DLD1 (cell line): ENCODE results near the gene FOXP1.

Source experiments
- in situ Hi-C: cut with HindIII; loops from 2 replicates; pipeline ENCODE4 v1.10.0; 2017; ENCODE audit warnings: low sequenced_read_pairs

Gene FOXP1

DNA sequence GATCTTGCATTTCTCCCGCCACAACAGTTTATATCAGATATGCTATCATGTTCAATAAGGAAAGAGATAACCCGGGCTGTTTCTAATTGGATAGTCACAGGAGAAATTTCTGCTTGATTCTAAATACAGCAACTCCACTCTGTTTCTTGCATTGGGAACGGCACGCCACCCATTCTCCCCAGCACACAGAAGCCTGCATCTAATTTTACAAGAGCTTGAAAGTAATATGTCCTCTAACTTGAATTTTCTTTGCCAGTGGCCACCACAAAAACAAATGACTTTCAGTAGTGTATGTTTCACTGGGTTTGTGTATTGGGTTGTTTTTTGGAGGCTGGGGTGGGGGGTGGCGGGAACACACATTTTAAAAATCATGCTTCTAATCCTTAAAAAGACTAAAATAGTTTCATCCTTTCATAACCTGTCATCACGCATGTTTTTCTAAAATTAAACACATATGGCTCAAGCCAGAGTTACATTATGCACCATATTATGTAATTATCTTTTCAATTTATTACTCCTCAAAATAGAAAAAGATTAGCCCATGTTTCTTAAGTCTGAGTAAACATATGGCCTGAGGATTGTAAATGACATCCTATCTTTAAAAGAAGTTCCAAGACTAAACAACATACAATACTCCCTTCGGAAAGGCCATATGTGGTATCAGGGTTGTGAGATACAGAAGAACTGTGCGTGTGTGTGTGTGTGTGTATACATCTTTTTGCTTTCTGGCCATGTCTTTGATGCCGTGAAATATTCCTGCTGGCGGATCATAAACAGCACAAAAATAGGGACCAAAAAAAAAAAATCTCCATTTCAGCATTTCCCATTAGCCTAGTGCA, 176.3 kb downstream of the FOXP1 start:
- in situ Hi-C loops: no loop called here

DNA sequence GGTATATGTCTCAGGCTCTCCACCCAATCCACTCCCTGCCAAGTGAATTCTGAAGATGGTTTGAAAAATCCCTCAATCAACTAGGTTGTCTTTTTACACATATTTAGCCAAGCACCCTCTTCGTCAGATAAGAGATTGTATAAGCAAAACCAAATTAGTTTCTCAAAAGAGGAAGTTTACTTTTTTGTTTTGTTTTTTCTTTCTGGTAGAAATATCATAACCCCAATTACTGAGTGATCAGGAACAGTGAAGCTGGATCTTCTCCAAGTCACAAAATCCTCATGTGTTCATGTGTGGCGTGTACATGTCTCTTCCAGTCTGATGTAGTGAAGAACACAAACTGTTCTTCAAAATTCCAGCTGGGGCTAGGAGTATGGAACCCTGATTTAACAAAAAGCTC, 180.6 kb downstream of the FOXP1 start:
- in situ Hi-C loops: no loop called here

DNA sequence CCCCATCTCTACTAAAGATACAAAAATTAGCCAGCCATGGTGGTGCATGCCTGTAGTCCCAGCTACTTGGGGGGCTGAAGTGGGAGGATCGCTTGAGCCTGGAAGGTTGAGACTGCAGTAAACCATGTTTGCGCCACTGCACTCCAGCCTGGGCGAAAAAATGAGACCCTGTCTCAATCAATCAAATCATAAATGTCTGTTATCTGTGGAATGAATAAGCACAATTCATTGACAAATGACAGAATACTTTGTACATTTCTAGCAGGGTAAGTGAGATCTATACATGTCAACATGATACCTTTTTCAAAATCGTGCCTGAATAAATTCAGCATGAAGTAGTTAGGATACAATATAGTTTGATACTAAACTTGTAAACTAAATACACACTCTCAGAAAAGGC, 181.2 kb downstream of the FOXP1 start:
- in situ Hi-C loops: no loop called here

DNA sequence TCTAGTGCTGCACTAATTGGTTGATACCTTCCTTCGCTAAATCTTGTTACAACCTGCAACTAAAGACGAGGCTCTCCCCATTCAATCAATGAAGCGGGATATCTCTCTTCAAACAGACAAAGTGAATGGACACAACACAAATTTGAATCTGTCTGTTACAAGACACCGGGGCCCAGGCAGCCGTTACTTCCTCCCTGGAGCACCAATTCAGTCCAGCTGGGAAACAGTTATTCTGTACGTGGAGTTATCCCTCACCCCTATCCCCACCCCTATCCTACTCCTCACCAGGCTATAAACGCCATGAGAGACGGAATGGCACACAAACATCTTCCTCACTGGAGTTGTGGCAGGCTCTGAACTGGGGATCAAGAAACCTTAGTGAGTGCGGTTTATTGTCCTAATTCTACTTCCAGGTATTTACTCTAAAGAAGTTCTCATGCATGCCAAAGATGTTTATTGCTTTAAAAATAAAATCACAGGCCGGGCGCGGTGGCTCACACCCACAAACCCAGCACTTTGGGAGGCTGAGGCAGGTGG, 181.8 kb downstream of the FOXP1 start:
- in situ Hi-C loops: no loop called here

DNA sequence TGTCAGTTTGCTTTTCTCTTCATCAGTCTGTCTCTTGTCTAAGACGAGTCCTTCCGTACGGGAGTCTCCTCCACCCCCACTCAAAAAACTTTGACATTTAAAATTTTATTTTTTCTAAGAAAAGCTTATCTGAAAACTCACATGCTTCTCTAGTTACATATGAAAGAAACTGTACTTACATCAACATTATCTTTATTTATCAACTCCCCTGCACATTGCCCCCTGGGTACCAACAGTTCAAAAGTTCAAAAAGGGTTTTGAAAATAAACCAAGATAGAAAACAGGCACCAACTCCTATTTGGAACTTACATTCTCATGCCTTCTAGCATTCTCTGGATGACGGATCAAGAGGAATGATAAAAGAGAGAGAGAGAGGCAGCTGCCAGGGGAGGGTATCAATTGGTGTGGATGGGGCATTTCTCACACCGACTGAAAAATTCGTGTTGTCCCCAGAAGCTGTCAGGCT, 182.5 kb downstream of the FOXP1 start:
- in situ Hi-C loops: no loop called here

DNA sequence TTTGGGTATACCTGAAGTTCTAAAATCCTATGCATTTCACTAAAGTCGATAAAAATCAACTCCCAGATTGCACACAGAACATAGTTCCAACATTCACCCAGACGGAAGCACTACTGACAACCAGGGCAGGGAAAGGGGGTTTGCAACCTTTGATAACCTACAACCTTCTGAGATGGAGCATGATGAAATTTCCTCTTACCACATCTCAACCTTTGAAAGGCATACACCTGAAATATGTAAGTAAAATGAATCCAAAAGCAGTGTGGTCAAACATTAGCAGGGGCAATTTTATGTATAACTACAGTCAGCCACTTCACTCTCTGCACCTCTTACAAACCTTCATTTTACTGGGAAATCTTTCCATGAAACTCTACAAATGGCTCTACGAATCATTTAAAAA, 184.1 kb downstream of the FOXP1 start:
- in situ Hi-C loops: no loop called here

DNA sequence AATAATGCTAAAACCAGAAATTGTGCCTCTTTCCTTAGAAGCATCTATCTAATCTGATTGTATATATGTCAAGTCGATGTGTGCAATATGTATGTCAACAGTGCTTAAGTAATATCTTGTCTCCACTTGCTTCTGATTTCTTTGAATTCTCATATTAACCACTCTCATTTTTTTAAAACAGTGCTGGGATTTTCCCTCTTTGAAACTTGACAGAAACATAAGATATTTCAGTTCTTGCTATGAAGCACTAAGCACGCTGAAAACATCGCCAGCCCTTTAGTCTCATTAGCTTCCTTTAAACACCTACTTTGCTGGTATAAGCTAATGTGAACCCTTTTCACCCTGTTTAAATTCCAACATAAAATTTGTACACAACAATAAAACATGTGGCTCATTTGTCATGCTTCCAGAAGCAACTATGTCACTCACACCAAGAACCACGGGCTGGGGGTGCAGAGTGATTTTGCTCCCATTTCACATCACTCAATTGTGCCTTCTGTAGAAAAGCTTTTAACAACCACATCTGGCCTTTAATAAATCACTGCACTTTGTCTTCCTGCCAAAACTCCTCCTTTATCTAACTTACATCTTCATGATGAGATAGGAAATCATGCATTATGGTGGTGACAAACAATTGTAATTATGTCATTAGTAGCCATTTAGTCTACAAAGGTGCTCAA, 185.2 kb downstream of the FOXP1 start:
- in situ Hi-C loops: no loop called here

DNA sequence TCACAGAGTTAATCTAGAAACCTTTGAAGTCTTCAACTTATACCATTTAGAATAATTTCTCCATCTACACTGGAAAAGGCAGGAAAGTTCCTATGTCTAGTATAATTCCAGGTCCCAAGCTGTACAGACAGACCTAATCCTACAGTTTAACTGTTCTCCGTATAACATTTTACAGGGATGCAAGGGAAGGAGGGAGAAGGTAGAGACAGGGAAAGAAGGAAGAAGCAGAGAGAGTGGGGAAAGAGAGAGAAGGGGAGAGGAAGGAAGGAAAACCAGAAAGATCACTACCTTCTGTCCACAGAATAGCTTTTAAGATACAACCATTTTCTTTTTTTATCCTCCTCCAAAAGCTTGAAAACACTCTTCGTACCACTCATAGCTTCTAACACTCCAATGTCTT, 185.8 kb downstream of the FOXP1 start:
- in situ Hi-C loops: no loop called here

DNA sequence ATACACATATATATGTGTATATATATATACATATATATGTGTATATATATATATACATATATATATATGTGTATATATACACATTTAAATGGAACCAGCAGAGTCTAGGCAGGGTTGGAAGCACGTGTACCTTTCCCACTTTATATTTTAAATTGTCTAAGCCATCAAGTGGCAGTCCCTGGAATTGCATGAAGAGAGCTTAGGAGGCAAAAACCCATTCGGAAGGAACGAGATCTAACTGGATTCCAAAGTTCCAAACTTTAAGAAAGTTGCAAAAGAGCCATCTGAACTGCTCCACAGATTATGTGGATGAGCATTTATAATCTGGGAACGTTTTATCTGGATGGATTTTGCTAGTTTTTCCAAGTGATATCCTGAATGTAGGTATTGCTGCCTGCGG, 186.5 kb downstream of the FOXP1 start:
- in situ Hi-C loops: no loop called here

DNA sequence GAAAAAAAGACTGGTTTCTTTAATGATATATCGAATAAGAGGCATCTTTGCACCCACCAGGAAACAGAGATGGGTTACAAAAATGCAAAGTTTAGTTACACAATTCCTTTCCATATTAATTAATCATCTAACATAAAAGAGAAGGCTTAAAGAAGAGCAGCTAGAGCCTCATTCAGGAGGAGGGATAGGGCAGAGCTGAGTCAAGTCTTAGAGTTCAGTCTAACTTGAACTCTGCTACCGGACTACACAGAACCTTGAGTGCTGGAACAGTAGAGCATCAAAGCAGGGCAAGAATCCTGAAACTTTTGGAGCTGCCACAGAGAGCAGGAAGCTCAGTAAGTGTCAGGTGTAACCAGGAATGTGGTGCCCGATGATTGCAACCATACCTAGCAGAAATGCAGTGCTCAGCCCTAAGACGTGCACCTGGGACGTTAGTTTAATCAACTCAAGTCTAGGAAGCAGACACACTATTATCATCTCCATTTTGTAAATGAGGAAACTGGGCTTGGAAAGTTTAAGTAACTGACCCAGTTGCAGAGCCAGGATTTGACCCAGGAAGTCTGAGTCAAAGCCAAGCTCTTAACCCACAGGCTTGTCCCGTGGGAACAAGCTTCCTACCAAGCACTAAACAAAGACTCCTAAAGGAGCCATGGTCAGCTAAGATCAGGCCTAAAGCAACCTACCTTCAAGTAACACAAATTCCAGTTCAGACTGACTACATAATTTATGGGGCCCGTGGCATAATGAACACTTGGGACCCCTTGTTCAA, 187.4 kb downstream of the FOXP1 start:
- in situ Hi-C loops: no loop called here

DNA sequence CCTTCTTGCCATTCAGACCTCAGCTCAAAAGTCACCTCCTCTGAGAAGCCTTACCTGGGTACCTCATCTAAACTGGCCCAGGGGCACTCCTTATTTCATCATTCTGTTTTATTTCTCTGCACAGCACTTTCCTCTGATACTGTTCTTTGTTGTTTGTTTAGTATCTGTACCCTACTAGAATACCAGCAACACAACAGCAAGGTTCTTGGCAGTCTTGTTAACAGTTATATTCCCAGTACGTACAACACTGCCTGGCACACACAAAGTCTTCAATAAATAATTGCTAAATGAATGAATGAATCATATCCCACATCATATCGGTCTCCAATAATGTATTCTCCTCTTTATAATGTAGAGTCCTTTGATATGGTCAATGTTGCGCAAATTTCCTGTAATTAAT, 188.1 kb downstream of the FOXP1 start:
- in situ Hi-C loops: no loop called here

DNA sequence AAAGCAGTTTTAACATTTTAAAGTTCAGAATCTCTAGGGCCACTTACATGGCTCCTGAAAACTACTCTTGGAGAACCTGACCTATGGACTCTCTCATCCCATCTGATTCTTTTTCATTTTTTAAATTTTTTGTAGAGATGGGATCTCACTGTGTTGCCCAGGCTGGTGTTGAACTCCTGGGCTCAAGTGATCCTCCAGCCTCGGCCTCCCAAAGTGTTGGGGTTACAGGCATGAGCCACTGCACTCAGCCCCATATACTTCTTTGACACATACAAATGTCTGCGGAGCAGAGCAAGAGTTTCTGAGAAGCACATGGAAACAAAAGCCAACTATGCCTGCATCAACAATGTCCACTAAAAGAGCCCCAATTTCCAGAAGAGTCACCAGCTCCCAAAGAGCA, 189.8 kb downstream of the FOXP1 start:
- in situ Hi-C loops: no loop called here

DNA sequence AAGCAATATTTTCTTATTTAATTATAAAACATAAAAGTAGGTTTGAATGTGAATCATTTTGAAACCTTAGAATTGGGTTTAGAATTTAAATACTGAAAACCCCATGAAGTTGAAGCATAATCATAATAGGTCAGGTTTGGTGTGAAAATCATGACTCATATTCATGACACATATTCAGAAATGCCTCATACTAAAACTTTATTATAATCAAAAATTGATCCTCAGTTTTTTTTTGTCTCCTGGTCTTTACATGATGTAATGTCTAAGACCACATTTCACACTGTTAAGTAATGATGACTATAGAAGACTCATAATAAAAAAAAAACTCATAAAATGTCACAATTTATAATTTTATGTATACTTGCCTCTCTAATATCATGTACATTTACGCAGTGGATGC, 190.4 kb downstream of the FOXP1 start:
- in situ Hi-C loops: no loop called here

DNA sequence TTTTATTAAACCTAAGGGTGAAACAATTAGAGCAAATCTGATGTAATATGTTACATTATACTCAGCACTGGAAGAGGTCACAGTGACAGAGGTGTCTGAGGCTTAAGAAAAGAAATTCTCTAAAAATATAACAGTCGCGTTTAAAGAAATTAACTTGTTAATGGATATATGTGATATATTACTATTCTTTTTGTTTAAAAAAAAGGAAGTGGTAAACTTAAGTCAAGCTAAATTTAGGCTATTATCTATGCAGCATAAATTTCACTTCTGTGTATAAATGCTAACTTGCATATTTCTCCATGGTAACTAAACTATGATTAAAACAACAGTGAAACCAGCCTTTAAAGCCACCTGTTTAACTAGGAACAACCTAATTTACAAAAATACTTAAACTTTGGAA, 191.3 kb downstream of the FOXP1 start:
- in situ Hi-C loops: no loop called here

DNA sequence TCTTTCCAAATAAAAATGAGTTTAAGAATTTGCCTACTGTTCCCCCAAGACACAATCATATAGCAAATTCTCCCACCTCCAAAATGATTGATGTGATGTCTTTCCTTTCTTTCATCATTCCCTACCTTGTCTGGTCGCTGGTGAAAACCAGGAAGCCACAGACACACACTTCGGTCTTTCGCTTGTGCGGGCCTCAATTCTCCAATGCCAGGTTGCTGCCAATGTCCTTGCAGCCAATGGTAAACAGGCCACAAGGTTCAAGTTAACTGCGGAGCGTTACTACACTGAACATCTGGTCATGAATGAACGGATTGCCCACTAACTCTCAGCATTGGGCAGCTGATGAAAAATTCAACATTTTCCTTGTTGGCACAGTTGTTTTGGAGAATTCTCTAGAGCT, 192.2 kb downstream of the FOXP1 start:
- in situ Hi-C loops: no loop called here

DNA sequence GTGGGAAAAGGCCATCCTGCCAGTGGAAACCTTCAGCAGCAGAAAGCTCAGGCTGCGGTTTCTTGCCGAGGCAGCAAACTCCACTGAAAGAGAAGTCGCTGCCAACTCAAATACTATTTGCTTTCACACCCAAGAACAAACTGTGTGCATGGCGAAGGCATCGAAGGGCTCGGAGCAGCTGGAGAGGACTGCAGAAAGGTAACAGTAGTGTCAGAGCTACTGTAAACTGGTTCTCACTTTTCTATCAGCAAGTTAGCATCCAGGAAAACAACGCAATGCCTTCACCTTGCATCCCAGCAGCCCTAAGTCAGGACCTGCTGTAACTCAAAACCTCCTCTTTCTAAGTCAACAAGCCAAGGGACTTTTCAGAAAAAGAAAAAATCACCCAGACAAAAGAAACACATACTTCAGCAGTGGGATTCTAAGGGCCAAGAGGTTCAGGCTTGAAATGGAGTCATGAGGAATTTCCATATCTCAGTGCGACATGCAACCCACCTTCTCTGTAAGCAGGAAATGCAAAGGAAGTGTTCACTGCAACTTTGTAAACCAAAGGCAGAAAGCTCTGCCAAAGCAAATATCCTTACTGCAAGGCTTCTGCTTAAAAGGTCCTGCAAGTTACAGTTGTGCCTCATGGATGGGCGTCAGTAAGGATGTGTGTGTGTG, 193.5 kb downstream of the FOXP1 start:
- in situ Hi-C loops: no loop called here

DNA sequence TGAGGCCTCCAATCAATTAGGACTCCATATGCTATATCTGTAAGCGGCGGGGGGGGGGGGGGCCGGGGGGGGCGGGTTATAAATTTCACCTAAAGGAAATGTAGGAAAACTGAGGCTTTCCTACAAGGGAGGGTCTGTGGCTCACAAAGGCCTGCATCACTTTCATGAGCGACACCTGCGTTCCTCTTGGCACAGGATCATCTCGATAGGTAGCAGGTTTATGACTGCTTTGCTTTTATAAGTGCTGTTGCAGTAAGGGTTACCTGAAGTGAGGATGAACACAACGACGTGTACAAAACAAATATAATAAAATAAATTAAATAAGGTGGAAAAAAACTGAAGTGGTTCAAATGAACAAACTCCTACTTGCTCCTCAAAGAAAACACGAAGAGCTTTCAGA, 194.3 kb downstream of the FOXP1 start:
- in situ Hi-C loops: no loop called here

DNA sequence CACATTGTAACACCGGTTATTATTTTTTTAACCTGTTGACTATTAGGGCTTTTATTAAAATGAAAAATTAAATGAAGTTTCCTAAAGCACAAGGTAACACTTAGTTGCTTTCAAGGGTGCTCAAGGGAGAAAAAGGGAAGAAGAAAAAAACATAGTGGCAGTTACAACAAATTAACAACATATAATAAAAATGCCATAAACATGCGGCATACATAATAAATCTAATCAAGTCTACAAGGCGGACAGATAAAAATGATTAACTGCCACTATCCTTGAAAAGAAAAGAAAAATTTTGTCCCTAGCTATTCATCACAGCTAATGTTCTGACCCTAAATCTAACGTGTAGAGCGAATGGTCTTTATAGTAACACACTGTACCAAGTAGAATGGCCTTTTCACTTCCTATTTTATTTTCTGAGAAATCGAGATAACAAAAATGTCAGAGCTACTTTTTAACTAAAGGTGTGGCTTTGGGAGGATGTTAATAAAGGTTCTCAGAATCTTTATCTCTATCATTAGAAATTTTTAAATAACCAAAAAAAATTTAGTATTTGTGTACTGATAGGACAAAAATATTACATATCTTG, 194.9 kb downstream of the FOXP1 start:
- in situ Hi-C loops: no loop called here

DNA sequence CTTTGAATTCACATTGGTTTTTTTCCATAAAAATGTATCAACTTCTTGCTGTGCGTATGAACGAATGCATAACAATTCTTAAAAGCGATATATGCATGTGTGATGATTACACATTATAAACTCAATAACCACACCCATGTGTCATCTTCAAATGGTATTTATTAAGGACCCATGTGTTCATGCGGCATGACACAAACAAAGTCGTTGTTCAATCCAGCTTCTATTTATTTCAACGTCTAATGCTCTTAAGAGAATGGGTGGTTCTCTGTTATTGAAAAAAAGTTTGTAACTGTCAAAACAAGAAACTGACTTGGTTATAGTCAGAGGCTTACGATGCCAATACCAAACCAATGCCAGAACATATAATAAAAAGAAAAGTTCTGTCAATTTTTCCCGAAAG, 195.9 kb downstream of the FOXP1 start:
- in situ Hi-C loops: no loop called here

DNA sequence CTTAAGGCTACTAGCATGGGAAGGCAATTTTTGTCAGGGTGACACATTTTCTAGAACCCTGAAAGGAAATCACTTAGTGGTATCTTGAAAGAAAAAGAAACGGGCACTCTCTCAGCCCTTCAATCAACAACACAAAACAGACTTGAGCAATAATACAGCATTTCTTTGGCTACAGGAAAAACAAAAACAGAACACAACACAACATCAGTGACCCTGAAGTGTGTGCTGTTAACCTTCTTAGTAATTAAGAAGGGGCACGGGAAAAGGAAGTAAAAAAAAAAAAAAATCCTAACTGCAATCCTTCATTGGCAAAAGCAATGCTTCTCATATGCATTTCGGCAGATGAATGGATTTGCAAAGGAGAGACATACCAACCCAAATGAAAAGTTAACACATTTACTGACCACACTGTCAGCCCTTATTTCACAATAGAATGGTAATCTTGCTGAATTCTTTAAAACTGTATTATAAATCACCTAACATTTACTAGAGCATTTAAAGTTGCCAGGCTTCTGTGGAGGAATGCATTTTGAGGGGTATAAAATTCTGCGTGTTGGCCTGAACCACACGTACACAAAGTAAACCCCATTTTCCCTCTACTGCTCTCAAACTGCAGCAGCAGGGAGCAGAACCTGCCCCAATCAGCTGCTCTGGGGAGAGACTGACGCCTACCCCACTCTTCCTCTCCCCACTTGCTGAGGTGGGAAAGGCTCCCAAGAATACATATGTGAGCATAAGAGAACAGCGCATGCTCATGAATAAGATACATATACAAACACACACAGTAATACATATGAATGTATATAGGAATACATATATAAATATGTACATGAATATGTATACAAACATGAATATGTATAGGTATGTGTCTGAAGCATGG, 198.5 kb downstream of the FOXP1 start:
- in situ Hi-C loops: no loop called here
